Coronary artery (tissue), 2 donors: ENCODE results near the gene AGR2.

ENCODE experiments used
- DNase-seq: peaks from one replicate; pipeline ENCODE4 v3.0.0-alpha.2; 2017; ENCODE audit warnings: low spot score
- H3K27ac ChIP-seq, 2 donors: fragments of 200-600 bp; sonication (generic); one replicate each; pipeline ENCODE4 v1.5.1; 2016 to 2019
- H3K4me3 ChIP-seq: fragments of 200-600 bp; sonication (generic); 2 replicates; pipeline ENCODE4 v1.5.1; 2016; ENCODE audit warnings: mild to moderate bottlenecking, moderate library complexity
- TF ChIP-seq, protein P1 (sequence below): fragments of 200-600 bp; sonication (generic); IDR thresholded peaks from one replicate; pipeline ENCODE4 v1.5.1; 2019; ENCODE audit warnings: antibody characterized with exemption

Gene AGR2

DNA sequence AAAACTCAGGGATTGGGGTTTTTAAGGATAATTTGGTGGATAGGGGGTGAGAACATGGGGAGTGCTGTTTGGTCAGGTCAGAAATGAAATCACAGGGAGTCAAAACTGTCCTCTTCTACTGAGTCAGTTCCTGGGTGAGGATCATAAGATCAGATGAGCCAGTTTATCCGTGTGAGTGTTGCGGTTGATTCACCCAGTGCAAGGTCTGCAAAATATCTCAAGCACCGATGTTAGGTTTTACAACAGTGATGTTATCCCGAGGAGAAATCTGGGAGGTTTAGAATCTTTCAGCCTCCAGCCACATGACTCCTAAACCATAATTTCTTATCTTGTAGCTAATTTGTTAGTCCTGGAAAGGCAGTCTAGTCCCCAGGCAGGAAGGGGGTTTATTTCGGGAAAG is 31.7 kb upstream of the AGR2 start:
- DNase-seq = no peak
- Histone ChIP-seq H3K27ac (no peak overlapping the region), H3K4me3 (no peak overlapping the region)
- TF ChIP-seq, protein P1, sequence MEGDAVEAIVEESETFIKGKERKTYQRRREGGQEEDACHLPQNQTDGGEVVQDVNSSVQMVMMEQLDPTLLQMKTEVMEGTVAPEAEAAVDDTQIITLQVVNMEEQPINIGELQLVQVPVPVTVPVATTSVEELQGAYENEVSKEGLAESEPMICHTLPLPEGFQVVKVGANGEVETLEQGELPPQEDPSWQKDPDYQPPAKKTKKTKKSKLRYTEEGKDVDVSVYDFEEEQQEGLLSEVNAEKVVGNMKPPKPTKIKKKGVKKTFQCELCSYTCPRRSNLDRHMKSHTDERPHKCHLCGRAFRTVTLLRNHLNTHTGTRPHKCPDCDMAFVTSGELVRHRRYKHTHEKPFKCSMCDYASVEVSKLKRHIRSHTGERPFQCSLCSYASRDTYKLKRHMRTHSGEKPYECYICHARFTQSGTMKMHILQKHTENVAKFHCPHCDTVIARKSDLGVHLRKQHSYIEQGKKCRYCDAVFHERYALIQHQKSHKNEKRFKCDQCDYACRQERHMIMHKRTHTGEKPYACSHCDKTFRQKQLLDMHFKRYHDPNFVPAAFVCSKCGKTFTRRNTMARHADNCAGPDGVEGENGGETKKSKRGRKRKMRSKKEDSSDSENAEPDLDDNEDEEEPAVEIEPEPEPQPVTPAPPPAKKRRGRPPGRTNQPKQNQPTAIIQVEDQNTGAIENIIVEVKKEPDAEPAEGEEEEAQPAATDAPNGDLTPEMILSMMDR = no peak

- DNase-seq = no peak
- TF ChIP-seq, protein P1 = no peak
- H3K4me3 ChIP-seq = no peak overlapping the region
- H3K27ac ChIP-seq = no peak overlapping the region
Measured at GRCh38 chr7:16833373-16833772, 28.6 kb upstream of the AGR2 start.

DNA sequence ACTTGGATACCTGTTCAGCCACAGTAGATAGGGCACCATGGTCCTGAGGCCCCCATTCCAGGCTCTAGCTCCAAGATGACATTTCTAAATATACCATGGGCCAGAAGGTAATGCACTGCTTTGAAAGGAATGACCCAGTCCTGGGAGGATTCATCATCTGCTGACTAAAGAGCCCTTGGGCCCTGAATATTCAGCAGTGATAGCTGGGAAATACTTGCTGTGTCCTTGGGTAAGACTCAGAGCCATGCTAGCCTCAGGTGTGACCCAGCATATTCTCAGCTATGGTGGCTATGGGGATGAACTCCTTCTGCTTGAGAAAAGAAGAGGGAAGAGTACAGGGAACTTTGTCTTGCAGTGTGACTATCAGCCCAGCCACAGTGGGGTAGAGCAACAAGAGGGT is 21.3 kb upstream of the AGR2 start:
- Histone ChIP-seq H3K27ac (no peak overlapping the region), H3K4me3 (no peak overlapping the region)
- TF ChIP-seq, protein P1 = no peak
- no peak for DNase-seq

DNA sequence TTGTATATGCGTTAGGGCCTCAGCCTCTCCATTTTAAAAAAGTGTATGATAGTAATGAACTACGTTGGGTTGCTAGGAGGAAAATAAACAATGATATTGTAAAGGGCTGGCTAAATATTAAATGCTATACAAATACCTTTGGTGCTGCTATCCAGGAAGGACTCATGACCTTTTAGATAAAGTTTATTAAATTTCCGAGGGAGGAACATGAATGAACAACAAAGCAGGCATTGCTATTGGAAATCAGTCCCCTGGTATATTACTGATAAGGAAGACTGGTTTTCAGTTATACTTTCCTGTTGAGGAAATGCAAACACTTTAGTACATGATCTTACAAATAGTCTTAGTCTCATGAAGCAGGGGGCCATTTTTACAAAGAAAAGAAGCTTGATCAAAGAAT is 17.2 kb upstream of the AGR2 start:
- Histone ChIP-seq H3K27ac (no peak overlapping the region), H3K4me3 (no peak overlapping the region)
- DNase-seq = no peak
- TF ChIP-seq, protein P1 = no peak

GRCh38 chr7:16818732-16819131 is 13.9 kb upstream of the AGR2 start:
- no peak overlapping the region for H3K4me3 ChIP-seq
- DNase-seq = no peak
- no peak overlapping the region for H3K27ac ChIP-seq
- TF ChIP-seq, protein P1 = no peak

DNA sequence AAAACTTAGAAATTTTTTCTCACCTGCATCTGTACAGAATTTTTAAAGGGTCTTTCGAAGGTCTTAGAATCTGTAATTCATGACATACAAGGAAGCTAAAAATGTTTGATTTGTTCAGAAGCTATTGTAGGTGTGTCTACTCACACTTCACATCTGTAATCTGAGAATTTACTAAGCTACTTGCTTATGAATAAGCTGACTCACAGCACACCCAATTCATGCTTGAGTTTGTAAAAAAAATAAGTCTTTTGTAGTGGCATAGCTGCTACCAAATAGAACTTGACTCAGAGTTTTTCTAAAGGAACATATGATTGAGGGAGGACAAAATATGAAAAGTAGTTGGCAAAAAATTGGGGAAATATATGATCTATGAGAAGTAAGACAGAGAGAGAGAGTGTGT is 12.7 kb upstream of the AGR2 start:
- Histone ChIP-seq H3K27ac (no peak overlapping the region), H3K4me3 (no peak overlapping the region)
- DNase-seq = no peak
- TF ChIP-seq, protein P1 = no peak

DNA sequence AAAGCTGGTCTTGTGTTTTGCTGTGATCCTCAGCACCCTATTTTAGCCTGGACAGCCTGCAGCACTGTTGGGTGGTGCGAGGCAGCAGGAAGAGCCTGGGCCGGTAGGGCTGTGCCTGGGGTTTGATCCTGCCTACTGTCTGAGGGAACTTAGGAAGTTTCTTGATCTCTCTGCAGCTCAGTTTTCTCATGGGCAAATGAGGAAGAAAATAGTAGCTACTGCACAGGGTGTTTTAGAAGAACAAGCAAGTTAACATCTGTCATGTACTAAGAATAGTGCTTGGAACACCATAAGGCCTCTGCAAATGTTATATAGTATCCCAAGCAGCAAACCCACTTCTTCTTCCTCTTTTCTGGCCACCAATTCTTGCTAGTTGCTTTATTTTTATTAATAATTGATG is 12.0 kb upstream of the AGR2 start:
- no peak overlapping the region for H3K4me3 ChIP-seq
- peak overlapping the region in 1 of 2 donors; percentile 38 for H3K27ac ChIP-seq
- DNase-seq = no peak
- TF ChIP-seq, protein P1 = no peak
